GM18502 (cell line): Measurements from ENCODE around the gene USP24.

Source experiments
- ATAC-seq: cut with Tn5 transposase; IDR thresholded peaks from one replicate; pipeline ENCODE4 v1.9.1; 2021; ENCODE audit warnings: mild to moderate bottlenecking; ENCODE audit not compliant: unreplicated experiment, poor library complexity

USP24 gene

GRCh38 chr1:55057270-55057955 lies 157.8 kb downstream of the USP24 start:
- ATAC-seq, result no peak

GRCh38 chr1:55056632-55056992 lies 158.6 kb downstream of the USP24 start:
- no peak for ATAC-seq

- no peak for ATAC-seq
Observed at GRCh38 chr1:55055951-55056631, 159.1 kb downstream of the USP24 start.

GRCh38 chr1:55055084-55055882 lies 159.9 kb downstream of the USP24 start:
- no peak for ATAC-seq

- ATAC-seq, result no peak
Observed at GRCh38 chr1:55054396-55054795, 160.8 kb downstream of the USP24 start.

- no peak for ATAC-seq
Observed at GRCh38 chr1:55053265-55053954, 161.8 kb downstream of the USP24 start.

GRCh38 chr1:55052221-55053142 lies 162.7 kb downstream of the USP24 start:
- ATAC-seq, result no peak

- no peak for ATAC-seq
Observed at GRCh38 chr1:55051621-55052020, 163.5 kb downstream of the USP24 start.

- ATAC-seq, result no peak
Observed at GRCh38 chr1:55051169-55051568, 164.0 kb downstream of the USP24 start.

- ATAC-seq, result no peak
Observed at GRCh38 chr1:55050283-55050682, 164.9 kb downstream of the USP24 start.

GRCh38 chr1:55049914-55050278 lies 165.3 kb downstream of the USP24 start:
- ATAC-seq, result no peak

GRCh38 chr1:55049271-55049913 lies 165.8 kb downstream of the USP24 start:
- ATAC-seq, result no peak

GRCh38 chr1:55048453-55049270 lies 166.5 kb downstream of the USP24 start:
- no peak for ATAC-seq

- ATAC-seq, result no peak
Observed at GRCh38 chr1:55047611-55048010, 167.6 kb downstream of the USP24 start.

GRCh38 chr1:55046871-55047270 lies 168.3 kb downstream of the USP24 start:
- ATAC-seq, result no peak

- ATAC-seq, result no peak
Observed at GRCh38 chr1:55045430-55045829, 169.7 kb downstream of the USP24 start.

- ATAC-seq, result no peak
Observed at GRCh38 chr1:55044617-55045397, 170.4 kb downstream of the USP24 start.

- no peak for ATAC-seq
Observed at GRCh38 chr1:55043726-55044125, 171.4 kb downstream of the USP24 start.
